ENCODE results near the gene NAALADL2.

Gene NAALADL2

GRCh38 chr3:175144368-175144767, 285.2 kb downstream of the NAALADL2 start:
- H2AFZ ChIP-seq (ENCODE audit: low read depth, low read length), result no peak overlapping the region
- no peak overlapping the region for H3K9ac ChIP-seq (ENCODE audit: low read length)
- H3K27me3 ChIP-seq (ENCODE audit: low read depth, low read length), result no peaks in the 10 kb centered on the region
- no peaks in the 10 kb centered on the region for H3K79me2 ChIP-seq (ENCODE audit: low read length)
- H3K27ac ChIP-seq (ENCODE audit: low read length), result no peak overlapping the region
- H3K36me3 ChIP-seq (replicated peaks; ENCODE audit: low read depth, low read length), result no peaks in the 10 kb centered on the region
- no peak overlapping the region for H3K4me2 ChIP-seq (ENCODE audit: low read length)
- H3K4me1 ChIP-seq (ENCODE audit: low read length), result peaks cover 3% of the 10 kb centered on the region
- H3K4me3 ChIP-seq (ENCODE audit: low read length), result no peak overlapping the region
- no peak for TF ChIP-seq CTCF (IDR thresholded peaks at IDR 0.05; ENCODE audit: low read depth, low read length)
- TF ChIP-seq EZH2phosphoT487 (IDR thresholded peaks at IDR 0.05; ENCODE audit: low read depth), result no peak
- no peaks in the 10 kb centered on the region for H4K20me1 ChIP-seq (ENCODE audit: insufficient read depth, low read length)
- H3K9me3 ChIP-seq (ENCODE audit: insufficient read depth, low read length), result no peaks in the 10 kb centered on the region

GRCh38 chr3:175146258-175146657, 287.1 kb downstream of the NAALADL2 start:
- H3K27me3 ChIP-seq (ENCODE audit: low read depth, low read length), result no peaks in the 10 kb centered on the region
- H3K4me1 ChIP-seq (ENCODE audit: low read length), result peaks cover 22% of the 10 kb centered on the region
- no peak overlapping the region for H3K27ac ChIP-seq (ENCODE audit: low read length)
- H3K36me3 ChIP-seq (replicated peaks; ENCODE audit: low read depth, low read length), result no peaks in the 10 kb centered on the region
- H3K9me3 ChIP-seq (ENCODE audit: insufficient read depth, low read length), result no peaks in the 10 kb centered on the region
- no peak overlapping the region for H3K4me2 ChIP-seq (ENCODE audit: low read length)
- no peaks in the 10 kb centered on the region for H3K79me2 ChIP-seq (ENCODE audit: low read length)
- H3K4me3 ChIP-seq (ENCODE audit: low read length), result no peak overlapping the region
- H4K20me1 ChIP-seq (ENCODE audit: insufficient read depth, low read length), result no peaks in the 10 kb centered on the region
- no peak overlapping the region for H2AFZ ChIP-seq (ENCODE audit: low read depth, low read length)
- TF ChIP-seq CTCF (IDR thresholded peaks at IDR 0.05; ENCODE audit: low read depth, low read length) (peak; percentile 50), EZH2phosphoT487 (IDR thresholded peaks at IDR 0.05; ENCODE audit: low read depth) (no peak)
- H3K9ac ChIP-seq (ENCODE audit: low read length), result no peak overlapping the region

- Histone ChIP-seq H3K4me2 (ENCODE audit: low read length) (peak overlapping the region; percentile 27), H3K4me1 (ENCODE audit: low read length) (peaks cover 25% of the 10 kb centered on the region), H3K9ac (ENCODE audit: low read length) (no peak overlapping the region), H3K27me3 (ENCODE audit: low read depth, low read length) (no peaks in the 10 kb centered on the region), H3K36me3 (replicated peaks; ENCODE audit: low read depth, low read length) (no peaks in the 10 kb centered on the region), H3K79me2 (ENCODE audit: low read length) (no peaks in the 10 kb centered on the region), H2AFZ (ENCODE audit: low read depth, low read length) (no peak overlapping the region), H3K4me3 (ENCODE audit: low read length) (no peak overlapping the region), H3K27ac (ENCODE audit: low read length) (peak overlapping the region; percentile 9; the same call in 1 of the 2 replicates), H3K9me3 (ENCODE audit: insufficient read depth, low read length) (no peaks in the 10 kb centered on the region), H4K20me1 (ENCODE audit: insufficient read depth, low read length) (no peaks in the 10 kb centered on the region)
- TF ChIP-seq CTCF (IDR thresholded peaks at IDR 0.05; ENCODE audit: low read depth, low read length), result no peak
- no peak for TF ChIP-seq EZH2phosphoT487 (IDR thresholded peaks at IDR 0.05; ENCODE audit: low read depth)
Observed at GRCh38 chr3:175149675-175150074, 290.5 kb downstream of the NAALADL2 start.

GRCh38 chr3:175150812-175151401, 291.8 kb downstream of the NAALADL2 start:
- Histone ChIP-seq H3K27ac (ENCODE audit: low read length) (no peak overlapping the region), H3K4me2 (ENCODE audit: low read length) (no peak overlapping the region), H3K36me3 (replicated peaks; ENCODE audit: low read depth, low read length) (no peaks in the 10 kb centered on the region), H3K9me3 (ENCODE audit: insufficient read depth, low read length) (no peaks in the 10 kb centered on the region), H3K9ac (ENCODE audit: low read length) (no peak overlapping the region), H4K20me1 (ENCODE audit: insufficient read depth, low read length) (no peaks in the 10 kb centered on the region), H3K27me3 (ENCODE audit: low read depth, low read length) (no peaks in the 10 kb centered on the region), H3K4me1 (ENCODE audit: low read length) (peaks cover 25% of the 10 kb centered on the region), H3K4me3 (ENCODE audit: low read length) (no peak overlapping the region), H2AFZ (ENCODE audit: low read depth, low read length) (no peak overlapping the region), H3K79me2 (ENCODE audit: low read length) (no peaks in the 10 kb centered on the region)
- TF ChIP-seq EZH2phosphoT487 (IDR thresholded peaks at IDR 0.05; ENCODE audit: low read depth) (no peak), CTCF (IDR thresholded peaks at IDR 0.05; ENCODE audit: low read depth, low read length) (no peak)

All from OCI-LY3 (cell line).